Endometrium (tissue), 2 donors: ENCODE measurements around the gene CCNI2.
"Not testable (repeated sequence)": the region's sequence is repeated elsewhere in the genome, so short reads cannot be mapped to it uniquely, and the experiment has no call there.

Source experiments
- FAIRE-seq: peaks from 2 replicates; lab custom pipeline; 2012; peaks lifted over from hg19 to GRCh38; lab: Jason Lieb, UNC
- donor health status: control.
- donor health status: control.

CCNI2 gene

GRCh38 chr5:132781029-132781428 is 33.8 kb downstream of the CCNI2 start:
- FAIRE-seq, result no peak

- FAIRE-seq, result no peak
Observed at GRCh38 chr5:132782101-132782500, 34.9 kb downstream of the CCNI2 start.

- no peak for FAIRE-seq
Observed at GRCh38 chr5:132785365-132785764, 38.1 kb downstream of the CCNI2 start.

GRCh38 chr5:132785864-132786263 is 38.6 kb downstream of the CCNI2 start:
- FAIRE-seq, result no peak

- no peak for FAIRE-seq
Observed at GRCh38 chr5:132787076-132787475, 39.9 kb downstream of the CCNI2 start.

GRCh38 chr5:132788508-132788907 is 41.3 kb downstream of the CCNI2 start:
- no peak for FAIRE-seq

GRCh38 chr5:132788990-132789886 is 42.0 kb downstream of the CCNI2 start:
- no peak for FAIRE-seq

- no peak for FAIRE-seq
Observed at GRCh38 chr5:132790201-132790865, 43.1 kb downstream of the CCNI2 start.

- no peak for FAIRE-seq
Observed at GRCh38 chr5:132791026-132791425, 43.8 kb downstream of the CCNI2 start.

GRCh38 chr5:132797651-132798050 is 50.4 kb downstream of the CCNI2 start:
- FAIRE-seq, result no peak

GRCh38 chr5:132799392-132799791 is 52.2 kb downstream of the CCNI2 start:
- no peak for FAIRE-seq

- FAIRE-seq, result no peak
Observed at GRCh38 chr5:132800545-132800944, 53.3 kb downstream of the CCNI2 start.

- no peak for FAIRE-seq
Observed at GRCh38 chr5:132802044-132802684, 54.9 kb downstream of the CCNI2 start.

- FAIRE-seq, result not testable (repeated sequence)
Observed at GRCh38 chr5:132802685-132803066, 55.5 kb downstream of the CCNI2 start.
